Right forelimb (tissue), 1 donor: ENCODE data around the gene MRGPRD.

Experiments
- DNase-seq: peaks from one replicate; pipeline ENCODE4 v3.0.0-alpha.2; 2018

Gene MRGPRD

DNA sequence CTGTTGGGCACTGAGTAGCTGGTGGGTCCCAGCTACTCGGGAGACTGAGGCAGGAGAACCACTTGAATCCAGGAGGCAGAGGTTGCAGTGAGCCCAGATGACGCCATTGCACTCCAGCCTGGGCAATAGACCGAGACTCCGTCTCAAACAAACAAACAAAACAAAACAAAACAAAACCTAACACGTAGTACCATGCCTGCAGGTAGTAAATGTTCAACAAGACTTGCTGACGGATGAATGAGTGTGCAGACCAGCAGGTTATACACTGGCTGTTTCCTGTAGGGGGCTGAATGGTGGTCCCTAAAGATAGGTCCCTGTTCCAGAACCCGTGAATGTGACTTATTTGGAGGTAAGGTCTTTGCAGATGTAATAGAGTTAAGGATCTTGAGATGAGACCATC, 12.8 kb upstream of the MRGPRD start:
- no peak for DNase-seq

DNA sequence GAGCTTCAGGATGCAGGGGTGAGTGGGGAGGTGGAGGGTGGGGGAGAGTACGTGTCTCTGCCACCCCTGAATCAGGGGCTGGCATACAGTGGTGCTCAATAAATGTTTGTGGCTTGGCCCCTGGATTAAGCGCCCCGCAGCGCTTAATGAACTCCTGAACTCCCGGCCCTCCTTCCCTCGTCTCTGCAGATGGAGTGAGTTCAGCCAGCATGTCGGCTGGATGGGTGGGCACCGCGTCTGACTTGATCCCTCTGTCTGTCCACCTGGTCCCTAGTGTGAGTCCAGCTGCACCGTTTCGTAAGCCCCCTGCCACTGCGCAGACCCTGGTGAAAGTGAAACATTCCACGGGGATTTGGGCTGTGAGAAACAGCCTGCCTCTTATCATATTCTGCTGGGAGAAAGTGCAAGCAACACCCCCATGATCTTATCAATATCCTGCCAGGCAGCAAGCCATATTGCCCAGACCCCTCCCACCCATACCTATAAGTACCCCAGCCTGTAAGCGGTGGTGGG, 12.0 kb upstream of the MRGPRD start:
- DNase-seq, result peak; percentile 18

DNA sequence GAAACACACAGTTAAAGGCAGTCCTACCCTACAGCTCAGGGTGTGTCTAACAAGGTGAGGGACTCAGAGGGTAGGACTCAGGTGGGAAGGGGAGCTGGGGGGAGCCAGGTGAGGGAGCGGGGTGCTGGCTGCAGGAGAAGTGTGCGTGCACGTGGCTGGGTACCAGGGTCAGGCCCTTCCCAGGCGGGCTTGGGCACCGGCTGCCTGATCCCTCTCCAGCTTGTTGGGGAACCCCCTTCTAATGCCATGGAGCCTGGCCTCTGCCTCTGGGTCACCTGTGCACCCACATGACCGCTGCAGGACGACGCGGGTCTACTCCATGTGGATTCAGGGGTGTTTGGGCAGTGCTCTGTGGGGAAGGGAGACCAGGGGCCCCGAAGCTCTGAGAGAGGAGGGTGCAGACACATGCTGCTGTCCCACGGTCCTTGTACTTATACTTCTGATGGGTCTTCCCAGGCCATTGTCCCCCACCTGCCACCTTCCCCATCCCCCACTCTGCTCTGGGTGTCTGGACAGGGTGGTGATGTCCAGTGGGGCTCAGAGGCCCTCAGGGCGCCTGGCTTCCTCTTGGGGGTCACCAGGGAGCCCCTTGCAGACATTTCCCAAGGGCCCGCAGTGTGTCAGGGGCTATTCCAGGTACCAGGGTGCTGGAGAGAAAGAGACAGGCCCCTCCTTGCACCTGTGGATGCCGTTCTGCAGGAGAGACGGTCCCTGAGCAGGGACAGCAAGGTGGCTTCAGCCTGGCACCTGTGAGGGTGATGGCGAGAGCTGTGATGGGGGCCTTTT, 10.4 kb upstream of the MRGPRD start:
- DNase-seq, result peak; percentile 30

DNA sequence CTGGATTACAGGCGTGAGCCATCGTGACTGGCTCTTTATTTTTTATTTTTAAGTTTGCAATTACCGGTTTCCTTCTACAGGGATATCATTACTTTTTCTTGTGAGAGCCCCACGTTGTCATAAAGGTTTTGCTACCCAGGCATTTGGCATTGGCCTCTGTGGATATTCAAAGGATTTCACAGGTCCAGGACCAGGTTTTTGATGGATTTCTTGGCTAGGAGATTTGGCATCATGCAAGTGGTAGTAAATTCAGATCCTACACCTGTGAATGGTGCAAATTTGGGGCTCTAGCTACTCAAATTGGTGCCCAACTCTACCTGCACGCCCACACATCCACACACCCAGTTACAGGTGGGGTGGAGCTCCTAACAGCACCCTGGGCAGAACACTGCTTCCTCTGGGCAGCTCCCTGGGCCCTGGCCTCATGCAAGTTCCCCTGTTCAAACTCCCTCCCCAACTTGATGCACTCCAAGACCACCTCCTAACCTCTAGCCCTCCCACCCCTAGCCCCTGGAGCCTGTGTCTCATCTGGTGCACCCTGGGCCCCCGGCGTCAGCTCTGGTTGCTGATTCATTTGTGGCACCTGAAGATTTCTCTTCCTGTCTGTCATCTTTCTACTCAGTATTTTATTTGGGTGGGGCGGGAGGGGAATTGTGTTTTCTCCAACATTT, 9.3 kb upstream of the MRGPRD start:
- peak; percentile 30 for DNase-seq

- DNase-seq, result no peak
Measured at GRCh38 chr11:68988491-68988890, 7.7 kb upstream of the MRGPRD start.

- no peak for DNase-seq
Measured at GRCh38 chr11:68987211-68987610, 6.4 kb upstream of the MRGPRD start.

GRCh38 chr11:68983801-68984200, 3.0 kb upstream of the MRGPRD start:
- no peak for DNase-seq

DNA sequence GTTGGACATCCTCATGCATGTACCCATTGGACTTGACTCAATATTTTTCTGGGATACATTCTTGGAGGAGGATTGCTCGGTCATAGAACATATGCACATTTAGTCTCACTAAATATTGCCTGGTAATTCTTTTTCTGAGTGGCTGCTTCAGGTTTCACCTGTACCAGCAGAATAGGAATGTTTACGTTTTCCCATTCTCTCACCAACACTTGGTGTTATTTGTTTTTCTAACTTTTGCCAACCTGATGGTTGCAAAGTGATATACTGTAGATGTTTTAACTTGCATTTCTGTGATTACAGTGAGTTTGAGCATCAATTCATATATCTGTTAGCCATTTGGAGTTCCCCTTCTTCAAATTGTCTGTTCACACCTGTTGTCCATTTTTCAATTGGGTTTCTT, 1.3 kb upstream of the MRGPRD start:
- DNase-seq, result no peak

DNA sequence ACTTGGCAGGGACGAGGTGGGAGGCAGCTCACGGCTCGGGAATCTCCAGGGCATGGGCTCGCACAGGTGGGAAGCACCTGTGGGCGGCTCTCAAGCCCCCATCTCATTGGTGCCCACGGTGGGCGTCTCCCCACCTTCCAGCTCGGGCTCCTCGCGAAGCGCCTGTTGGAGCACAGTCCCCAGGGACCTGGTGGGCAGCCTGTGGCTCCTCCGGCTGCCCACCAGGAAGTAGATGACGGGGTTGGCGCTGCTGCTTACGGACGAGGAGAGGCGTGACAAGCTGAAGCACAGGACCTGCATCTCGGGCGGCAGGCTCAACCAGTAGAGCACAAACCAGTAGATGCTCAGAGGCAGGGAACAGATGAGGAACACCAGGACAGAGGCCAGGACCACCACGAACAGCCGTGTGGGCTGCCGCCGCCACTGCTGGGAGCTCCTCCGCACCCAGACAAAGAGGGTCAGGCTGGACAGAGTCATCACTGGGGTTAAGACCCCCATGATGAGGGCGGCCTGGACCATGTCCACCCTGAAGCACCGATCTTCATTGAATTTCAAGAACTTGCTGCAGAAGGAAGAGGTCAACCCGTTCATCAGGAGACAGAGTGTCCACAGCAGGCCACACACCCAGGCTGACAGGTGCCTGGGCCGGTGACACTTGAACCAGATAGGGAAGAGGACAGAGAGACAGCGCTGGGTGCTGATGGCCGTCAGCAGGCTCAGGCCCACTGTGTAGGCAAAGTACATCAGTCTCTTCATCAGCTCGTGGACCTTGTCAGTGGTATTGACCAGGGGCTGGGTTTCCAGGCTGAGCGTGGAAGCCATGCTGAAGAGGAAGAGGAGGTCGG, 633 bp downstream of the MRGPRD start:
- DNase-seq, result peak; percentile 37

GRCh38 chr11:68978931-68979594, 1.7 kb downstream of the MRGPRD start:
- peak; percentile 65 for DNase-seq

DNA sequence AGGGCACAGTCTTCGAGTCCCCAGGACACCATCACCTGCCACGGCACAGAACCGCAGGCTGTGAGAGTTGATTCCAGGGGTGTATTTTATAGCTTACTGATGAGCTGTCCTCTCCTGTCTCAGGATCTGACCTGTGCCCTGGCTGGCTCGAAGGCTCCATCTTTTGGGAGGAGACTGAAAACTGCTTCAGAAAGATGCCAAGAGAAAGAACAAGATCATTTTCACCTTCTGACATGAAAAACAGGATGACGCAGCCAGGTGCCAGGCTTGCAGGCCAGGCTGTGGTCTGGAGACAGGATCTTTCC, 2.2 kb downstream of the MRGPRD start:
- DNase-seq, result no peak

DNA sequence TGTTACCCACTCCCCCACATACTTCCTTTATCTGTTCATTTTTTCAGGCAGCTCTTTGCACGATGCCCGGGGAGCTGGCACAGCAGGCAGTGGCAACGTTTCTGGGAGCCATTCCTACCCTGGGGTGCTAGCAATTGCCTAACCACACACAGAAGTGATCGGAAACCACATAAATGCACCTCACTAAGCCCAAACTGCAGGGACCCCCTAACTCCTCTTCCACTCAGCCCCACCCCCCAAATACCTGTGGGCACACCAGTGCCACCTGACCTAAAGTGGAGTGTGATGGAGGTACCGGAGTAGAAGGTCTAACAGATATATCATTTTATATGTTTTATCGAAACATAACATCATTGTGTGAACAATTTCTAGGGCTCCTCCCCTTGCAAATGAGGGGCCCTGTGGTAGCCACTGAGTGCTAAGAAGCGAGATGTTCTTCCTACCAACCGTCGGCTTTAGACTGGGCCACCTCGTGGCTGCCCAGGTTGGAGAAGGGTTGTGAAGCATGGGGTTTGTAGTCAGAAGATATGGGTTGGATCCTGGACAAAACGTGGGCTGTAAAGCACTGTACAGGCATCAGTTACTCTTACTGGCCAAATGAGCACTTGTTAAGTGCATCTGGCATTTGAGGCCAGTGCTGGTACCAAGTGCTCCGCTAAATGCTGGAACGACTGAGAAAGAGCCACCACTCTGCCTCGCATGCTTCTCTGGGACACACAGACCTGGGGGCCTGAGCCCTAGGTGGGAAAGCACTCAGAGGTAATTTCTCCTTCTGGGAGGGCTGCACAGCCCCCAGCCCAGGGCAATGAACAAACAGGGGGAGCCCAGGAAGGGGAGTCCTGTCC, 2.8 kb downstream of the MRGPRD start:
- DNase-seq, result peak; percentile 30

DNA sequence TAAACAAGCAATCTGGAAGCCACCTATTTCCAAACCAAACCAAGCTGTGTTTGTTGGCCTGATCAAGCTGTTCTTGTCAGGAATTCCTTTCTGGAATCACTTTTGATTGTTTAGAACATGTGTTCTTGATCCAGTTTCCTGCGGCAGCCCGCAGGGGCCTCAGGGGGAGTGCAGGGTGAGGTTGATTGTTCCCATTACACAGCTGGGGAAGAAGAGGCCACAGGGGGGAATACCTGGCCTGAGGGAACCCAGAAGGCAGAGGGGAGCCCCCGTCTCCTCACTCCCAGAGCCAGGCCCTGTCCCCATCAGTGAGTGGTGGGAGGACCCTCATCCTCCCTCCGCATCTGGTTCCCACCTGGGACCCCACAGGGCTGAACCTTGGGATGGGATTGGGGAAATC, 4.2 kb downstream of the MRGPRD start:
- DNase-seq, result peak; percentile 65

- peak; percentile 17 for DNase-seq
Measured at GRCh38 chr11:68976095-68976494, 4.7 kb downstream of the MRGPRD start.

DNA sequence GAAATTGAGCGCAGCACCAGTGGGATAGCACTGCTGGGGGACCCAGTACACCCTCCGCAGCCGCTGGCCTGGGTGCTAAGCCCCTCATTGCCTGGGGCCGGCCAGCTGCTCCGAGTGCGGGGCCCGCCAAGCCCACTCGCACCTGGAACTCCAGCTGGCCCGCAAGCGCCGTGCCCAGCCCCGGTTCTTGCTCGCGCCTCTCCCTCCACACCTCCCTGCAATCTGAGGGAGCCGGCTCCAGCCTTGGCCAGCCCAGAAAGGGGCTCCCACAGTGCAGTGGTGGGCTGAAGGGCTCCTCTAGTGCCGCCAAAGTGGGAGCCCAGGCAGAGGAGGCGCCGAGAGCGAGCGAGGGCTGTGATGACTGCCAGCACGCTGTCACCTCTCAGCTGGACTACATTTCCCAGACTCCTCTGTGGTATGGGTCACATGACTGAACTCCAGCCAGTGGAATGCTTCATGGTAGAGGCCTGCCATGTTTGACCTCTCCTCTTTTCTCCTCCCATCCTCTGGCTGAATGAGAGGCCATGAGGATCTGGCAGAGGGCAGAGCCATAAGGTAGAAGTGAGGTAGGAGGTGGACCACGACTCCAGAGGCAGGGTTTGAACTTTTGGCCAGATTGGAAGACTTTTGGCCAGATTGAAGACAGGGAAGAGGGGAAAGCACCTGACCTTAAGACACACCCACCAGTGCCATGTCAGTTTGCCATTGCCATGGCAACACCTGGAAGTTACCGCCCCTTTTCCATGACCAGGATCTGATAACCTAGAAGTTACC, 6.2 kb downstream of the MRGPRD start:
- DNase-seq, result peak; percentile 33

- DNase-seq, result peak; percentile 11
Measured at GRCh38 chr11:68973706-68974105, 7.1 kb downstream of the MRGPRD start.

DNA sequence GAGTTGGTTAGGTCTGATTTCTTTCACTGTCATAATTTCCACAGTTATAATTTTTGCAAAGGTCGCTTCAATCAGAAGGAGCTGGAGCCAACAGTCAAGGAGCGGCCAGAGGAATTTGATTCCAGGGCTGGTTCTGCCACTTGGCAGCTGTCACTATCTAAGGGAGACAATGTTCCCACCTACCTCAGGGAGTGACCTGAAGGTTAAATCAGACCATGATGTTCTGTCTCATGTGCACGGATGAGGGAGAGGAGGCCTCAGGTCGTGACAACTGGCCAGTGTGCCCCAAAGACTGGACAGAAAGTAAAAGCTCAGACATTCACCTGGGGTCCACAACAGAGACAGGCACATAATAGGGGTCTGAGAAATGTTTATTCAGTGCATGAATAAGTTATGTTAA, 7.6 kb downstream of the MRGPRD start:
- peak; percentile 37 for DNase-seq

GRCh38 chr11:68970921-68971636, 9.7 kb downstream of the MRGPRD start:
- DNase-seq, result peak; percentile 2

GRCh38 chr11:68969386-68969785, 11.4 kb downstream of the MRGPRD start:
- DNase-seq, result peak; percentile 37
